GM18526 (cell line): ENCODE measurements around the gene FGD5.

Experiments used
- POLR2A ChIP-seq: IDR thresholded peaks from 3 replicates; pipeline ENCODE4 v1.6.1; 2011; ENCODE audit not compliant: insufficient read length; ENCODE audit errors: extremely low read depth

The FGD5 gene

DNA sequence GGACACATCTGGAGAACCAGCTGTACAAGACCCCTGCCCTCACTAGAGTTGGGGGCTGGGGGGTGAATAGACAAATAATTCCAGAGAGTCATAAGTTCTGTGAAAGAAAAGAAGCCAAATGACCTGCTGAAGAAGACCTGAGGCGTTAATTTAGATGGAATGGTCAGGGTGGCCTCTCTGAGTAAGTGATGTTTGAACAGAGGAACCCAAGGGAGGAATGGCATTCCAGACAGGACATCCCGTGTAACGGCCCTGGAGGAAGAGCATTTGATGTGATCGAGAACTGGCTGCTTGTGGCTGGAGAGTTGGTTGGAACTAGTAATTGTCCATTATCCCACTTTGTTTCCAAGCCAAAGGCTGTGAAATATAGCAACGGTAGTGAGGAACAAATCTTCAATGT, 130.4 kb downstream of the FGD5 start:
- TF ChIP-seq POLR2A = no peak

DNA sequence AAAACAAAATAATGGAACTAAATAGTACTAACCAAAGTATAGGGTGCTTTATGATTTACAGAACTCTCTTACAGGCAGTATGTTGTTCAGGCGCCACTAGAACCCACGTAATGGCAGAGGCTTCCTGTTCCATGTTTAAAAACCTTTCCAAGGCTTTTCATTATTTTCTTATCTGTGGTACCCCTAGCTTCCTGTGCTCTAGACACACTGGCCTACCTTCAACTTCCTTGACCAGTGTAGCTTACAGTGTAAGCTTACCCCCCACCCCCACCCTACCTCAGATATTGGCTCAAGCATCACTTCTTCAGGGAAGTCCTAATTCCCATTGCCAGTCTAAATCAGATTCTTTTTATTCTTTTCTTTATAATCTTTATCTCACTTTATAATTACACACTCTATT, 131.5 kb downstream of the FGD5 start:
- no peak for TF ChIP-seq POLR2A

DNA sequence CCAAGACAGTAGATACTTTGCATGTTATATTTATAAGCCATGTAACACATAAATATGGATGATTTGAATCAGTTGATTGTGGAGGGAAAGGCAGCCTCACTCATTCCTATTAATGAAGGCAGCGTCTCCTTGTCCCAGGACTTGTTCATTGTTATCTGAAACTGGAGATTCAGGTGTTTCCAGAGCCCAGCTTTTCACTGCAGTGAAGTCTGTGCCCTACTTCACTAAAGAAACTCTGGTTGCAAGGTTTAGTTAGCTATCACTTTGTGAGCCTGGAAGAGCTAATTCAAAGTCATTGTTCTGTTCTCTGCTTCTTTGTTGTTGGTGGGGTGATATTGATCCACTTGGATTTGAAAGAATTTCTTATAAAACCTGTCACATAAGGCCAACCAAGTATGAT, 138.4 kb downstream of the FGD5 start:
- no peak for TF ChIP-seq POLR2A

DNA sequence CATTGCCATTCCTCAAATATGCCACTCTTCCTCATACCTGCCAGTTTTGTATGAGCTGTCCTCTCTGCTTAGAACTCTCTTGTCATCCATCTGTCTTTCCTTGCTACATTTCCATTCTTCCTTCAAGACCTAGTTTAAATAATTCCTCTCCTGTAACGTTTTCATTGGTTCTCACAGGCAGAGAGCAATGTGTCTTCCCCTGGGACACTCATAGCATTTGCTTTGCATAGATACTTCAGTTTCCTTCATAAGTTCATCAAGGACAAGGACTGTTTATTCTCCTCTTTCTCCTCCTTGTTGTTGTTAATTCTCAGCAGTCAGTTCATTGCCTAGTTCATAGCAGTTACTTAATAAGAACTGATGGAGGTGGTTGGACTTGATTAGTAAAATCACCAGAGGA, 139.2 kb downstream of the FGD5 start:
- TF ChIP-seq POLR2A = no peak

DNA sequence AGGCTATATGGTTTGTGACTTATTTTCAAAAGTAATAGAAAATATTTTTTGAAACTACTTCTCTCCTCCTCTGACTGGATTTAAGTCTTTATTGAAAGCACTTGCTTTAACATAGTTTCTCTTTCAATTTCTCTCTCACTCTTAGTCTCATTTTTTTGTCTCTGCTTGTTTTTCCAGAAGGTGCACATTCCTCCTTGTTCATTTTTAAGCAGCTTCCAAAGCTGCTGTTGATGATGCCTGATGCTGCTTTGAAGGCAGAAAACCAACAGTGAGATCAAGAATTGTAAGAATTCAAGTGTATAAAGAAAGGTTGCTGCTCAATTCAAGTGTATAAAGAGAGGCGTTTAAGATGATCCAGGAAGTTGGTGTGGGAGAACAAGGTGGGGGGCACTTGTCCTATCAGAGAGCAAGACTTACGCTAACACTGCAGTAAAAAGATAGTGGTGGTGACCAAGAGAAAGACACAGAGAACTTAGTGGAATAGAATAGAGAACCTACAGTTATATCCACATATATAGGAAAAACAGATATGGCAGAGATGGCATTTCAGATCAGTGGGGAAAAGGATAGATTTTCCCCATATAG, 140.7 kb downstream of the FGD5 start:
- TF ChIP-seq POLR2A = no peak

DNA sequence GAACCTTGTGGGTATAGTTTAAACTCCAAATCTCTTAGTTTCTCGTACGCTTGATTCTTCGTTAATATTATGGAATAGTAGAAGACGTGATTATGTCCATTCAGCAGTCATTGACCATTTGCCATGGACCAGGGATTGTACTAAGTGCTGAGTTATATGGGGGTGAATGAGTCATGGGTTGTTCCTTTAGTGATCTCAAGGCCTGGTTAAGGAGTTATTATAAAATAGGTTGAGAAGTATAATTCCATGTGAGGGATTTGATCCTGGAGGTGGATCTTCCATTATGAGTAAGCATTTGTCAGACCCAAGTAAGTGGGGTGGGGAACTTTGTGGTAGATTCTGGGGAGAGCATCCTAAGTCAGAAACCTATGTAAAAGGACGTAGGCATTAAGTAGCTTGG, 144.0 kb downstream of the FGD5 start:
- no peak for TF ChIP-seq POLR2A

DNA sequence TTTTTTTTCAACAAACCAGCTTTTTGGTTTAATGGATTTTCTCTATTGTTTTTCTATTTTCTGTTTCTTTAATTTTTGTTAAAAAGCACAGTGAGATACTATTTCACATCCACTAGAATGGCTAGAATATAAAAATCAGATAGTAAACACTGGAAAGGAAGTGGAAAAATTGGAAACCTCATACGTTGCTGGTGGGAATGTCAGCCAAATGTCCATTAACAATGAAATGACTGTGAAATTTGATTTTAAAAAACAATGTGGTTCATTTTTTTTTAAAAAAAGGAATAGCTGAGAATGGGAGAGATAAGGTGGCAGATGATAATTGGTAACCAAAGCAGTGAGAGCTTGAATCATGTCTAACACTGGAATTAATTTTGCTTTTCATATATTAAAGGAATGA, 148.5 kb downstream of the FGD5 start:
- no peak for TF ChIP-seq POLR2A

DNA sequence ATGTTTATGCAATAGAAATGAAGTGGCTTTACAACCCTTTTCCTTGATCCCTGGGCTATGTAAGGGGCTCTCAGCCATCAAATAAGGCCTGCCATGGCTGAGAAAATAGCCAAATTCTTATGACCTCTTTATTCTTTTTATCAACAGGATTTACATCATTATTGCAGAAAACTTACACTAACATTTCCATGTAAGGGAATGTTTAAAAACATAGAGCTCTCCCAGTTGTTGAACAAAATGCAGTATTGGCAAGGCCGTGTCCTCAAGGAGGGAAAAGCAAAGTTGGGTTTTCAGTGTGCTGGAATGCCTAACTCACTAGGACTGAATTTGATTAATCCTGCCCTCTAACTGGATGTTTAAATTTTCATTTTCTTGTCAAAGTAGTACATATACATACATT, 150.9 kb downstream of the FGD5 start:
- no peak for TF ChIP-seq POLR2A

DNA sequence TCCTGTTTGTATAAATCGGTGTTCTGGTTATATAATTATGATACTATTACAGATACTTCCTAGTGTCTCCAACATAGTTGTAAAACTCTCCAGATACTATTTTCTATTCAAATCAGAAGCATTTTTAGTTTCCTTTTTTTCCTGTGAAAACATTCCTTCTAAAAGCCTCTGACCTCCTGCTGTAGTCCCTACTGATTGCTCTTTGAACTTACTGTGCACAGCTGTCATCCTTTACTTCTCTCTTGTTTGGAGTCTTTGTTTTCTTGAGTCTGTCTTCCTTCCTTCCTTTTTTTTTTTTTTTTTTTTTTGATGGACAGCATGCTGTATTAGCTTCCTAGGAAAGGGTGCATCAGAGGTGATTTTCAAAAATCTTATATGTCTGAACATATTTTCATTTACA, 157.6 kb downstream of the FGD5 start:
- TF ChIP-seq POLR2A = no peak

DNA sequence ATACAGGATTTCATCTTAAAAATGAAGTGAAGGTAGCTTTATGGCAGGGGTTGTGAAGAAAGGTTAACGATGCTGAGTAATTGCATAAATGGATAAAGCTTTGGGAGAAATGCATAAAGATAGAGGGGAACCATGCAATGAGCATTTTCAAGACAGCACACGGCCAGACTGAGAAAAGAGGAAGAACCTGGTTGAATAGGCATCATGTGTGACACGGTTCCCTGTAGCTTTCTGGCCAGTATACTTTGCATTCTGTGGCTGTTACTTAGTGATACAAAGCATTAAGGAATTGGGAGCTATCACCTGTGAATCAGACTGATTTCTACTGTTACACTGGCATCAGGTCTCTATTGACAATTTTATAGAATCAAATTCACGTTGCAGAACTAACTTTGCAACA, 161.9 kb downstream of the FGD5 start:
- no peak for TF ChIP-seq POLR2A
